H1 (cell line): ENCODE results near the gene MED29. TPM values are rescaled to one million over a fixed set of nuclear protein-coding genes. Genes with fewer than 3 reads are reported as not detected.

ENCODE experiments used
- BCL11A ChIP-seq, 2 experiments: IDR thresholded peaks; one replicate each; pipeline ENCODE4 v1.6.1; 2011; ENCODE audit warnings: low read depth in 2 of 2, low read length in 2 of 2, mild to moderate bottlenecking in 2 of 2
- CEBPB ChIP-seq: IDR thresholded peaks from 2 replicates; pipeline ENCODE4 v1.6.1; 2012; ENCODE audit warnings: low read depth, low read length
- CHD7 ChIP-seq: fragments of 300-600 bp; sonication (generic); IDR thresholded peaks from 2 replicates; pipeline ENCODE4 v1.7.1; 2012; ENCODE audit warnings: low read length, moderate library complexity, mild to moderate bottlenecking, inconsistent platforms; ENCODE audit not compliant: insufficient replicate concordance
- CTBP2 ChIP-seq: IDR thresholded peaks from 2 replicates; pipeline ENCODE4 v1.7.0; 2011; ENCODE audit warnings: borderline replicate concordance, mild to moderate bottlenecking, moderate library complexity, mixed read lengths, low read length; ENCODE audit not compliant: insufficient read depth, insufficient read length
- E2F6 ChIP-seq: IDR thresholded peaks from 2 replicates; pipeline ENCODE4 v1.6.1; 2012; ENCODE audit warnings: inconsistent platforms
- JUN ChIP-seq: IDR thresholded peaks from 2 replicates; pipeline ENCODE4 v1.6.1; 2011; ENCODE audit warnings: low read depth, mild to moderate bottlenecking, improper control_type of control experiment, low read length
- JUND ChIP-seq: IDR thresholded peaks from 2 replicates; pipeline ENCODE4 v1.6.1; 2011; ENCODE audit warnings: mild to moderate bottlenecking, improper control_type of control experiment, low read length
- KDM1A ChIP-seq: fragments of 200-600, 300-600 bp; sonication (generic); IDR thresholded peaks from 2 replicates; pipeline ENCODE4 v1.7.1; 2016; ENCODE audit warnings: mild to moderate bottlenecking, low read length, borderline replicate concordance
- KDM5A ChIP-seq: fragments of 200-600 bp; IDR thresholded peaks from 2 replicates; pipeline ENCODE4 v1.7.1; 2012; ENCODE audit warnings: mild to moderate bottlenecking, low read length, inconsistent platforms, mixed read lengths
- YY1 ChIP-seq: IDR thresholded peaks from 2 replicates; pipeline ENCODE4 v1.6.1; 2011; ENCODE audit warnings: low read depth, mild to moderate bottlenecking, low read length
- polyA plus RNA-seq, 7 experiments: library from polyadenylated mRNA; depleted of rRNA in 3 of 7; stranded (reverse) in 5 of 7; unstranded in 2 of 7; fragments of >200 nt in 5 of 7; fragments of 200-250 nt in 2 of 7; gene quantifications; 1 replicate in 5 of 7; 2 replicates in 1 of 7; 4 replicates in 1 of 7; pipeline versions ENCODE4 v1.2.1 to v1.2.3, GENCODE V29; 2011 to 2013; ENCODE audit warnings: missing spikeins in 2 of 7, mixed read lengths in 2 of 7
- total RNA-seq: library from RNA; stranded (reverse); fragmentation: NEBNext Ultra II Directional; extraction: Animal tissue kit (Norgen Biotek cat#: 25700); gene quantifications from 2 replicates; pipeline ENCODE4 v1.2.1, GENCODE V29; 2021

MED29 gene
- total and polyA plus RNA-seq, 2 of the 8 experiments (the other 6 are each of a cell fraction or from before 2014, with no cell fraction given), result 31.1 to 52.5 TPM

DNA sequence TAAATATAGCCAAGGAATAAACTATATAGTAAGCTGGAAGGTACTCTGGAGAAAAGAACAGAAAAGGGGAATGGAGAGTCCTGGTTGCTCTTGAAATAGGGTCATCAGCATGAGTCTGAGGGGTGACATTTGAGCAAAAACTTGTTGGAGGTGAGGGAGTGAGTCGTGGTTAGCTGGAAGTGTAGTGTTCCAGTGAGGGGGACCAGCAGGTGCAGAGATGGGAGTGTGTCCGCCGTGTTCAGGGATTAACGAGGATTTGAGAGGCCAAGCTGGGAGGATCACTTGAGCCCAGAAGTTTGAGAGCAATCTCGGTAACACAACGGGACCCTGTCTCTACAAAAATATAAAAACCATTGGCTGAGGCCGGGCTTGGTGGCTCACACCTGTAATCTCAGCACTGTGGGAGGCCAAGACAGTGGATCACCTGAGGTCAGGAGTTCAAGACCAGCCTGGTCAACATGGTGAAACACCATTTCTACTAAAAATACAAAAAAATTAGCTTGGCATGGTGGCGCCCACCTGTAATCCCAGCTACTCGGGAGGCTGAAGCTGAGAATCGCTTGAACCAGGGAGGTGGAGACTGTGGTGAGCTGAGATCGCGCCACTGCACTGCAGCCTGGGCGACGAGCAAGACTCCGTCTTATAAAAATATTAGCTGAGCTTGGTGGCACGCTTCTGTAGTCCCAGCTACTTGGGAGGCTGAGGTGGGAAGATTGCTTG is 55.3 kb downstream of the MED29 start (continued):
- TF ChIP-seq CHD7 (no peak), CEBPB (no peak), YY1 (no peak), BCL11A (IDR thresholded peaks at IDR 0.05; ENCODE audit: low read depth in 2 of 2, low read length in 2 of 2) (no peak), JUN (no peak), CTBP2 (no peak), E2F6 (no peak), KDM5A (no peak), KDM1A (no peak), JUND (no peak)
